LNCAP (cell line): ENCODE results near the gene SFSWAP.

ENCODE experiments used
- TF ChIP-seq, protein P1 (sequence below): fragments of 450-650 bp; IDR thresholded peaks from 2 replicates; pipeline ENCODE4 v1.5.1; 2017; ENCODE audit warnings: mild to moderate bottlenecking

The SFSWAP gene

DNA sequence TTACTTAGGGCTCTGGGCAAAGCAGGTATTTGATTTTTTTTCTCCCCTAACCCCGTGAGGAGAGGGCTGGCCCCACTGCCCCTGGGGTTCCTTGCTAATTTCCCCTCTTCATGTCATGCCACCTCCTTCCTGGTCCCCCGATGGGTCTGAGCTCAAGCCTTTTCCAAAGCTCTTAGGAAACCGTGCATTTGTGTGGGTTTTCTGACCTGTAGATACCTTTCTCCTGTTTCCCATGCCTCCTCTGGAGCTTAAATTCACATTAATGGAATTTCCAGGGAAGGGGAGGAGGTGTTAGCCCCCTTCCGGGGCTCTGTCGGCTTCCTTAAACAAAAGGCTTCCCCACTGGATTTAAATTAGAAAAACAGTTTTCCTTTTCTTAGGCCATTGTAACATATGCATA lies 12.6 kb downstream of the SFSWAP start:
- TF ChIP-seq, protein P1, sequence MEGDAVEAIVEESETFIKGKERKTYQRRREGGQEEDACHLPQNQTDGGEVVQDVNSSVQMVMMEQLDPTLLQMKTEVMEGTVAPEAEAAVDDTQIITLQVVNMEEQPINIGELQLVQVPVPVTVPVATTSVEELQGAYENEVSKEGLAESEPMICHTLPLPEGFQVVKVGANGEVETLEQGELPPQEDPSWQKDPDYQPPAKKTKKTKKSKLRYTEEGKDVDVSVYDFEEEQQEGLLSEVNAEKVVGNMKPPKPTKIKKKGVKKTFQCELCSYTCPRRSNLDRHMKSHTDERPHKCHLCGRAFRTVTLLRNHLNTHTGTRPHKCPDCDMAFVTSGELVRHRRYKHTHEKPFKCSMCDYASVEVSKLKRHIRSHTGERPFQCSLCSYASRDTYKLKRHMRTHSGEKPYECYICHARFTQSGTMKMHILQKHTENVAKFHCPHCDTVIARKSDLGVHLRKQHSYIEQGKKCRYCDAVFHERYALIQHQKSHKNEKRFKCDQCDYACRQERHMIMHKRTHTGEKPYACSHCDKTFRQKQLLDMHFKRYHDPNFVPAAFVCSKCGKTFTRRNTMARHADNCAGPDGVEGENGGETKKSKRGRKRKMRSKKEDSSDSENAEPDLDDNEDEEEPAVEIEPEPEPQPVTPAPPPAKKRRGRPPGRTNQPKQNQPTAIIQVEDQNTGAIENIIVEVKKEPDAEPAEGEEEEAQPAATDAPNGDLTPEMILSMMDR: no peak

DNA sequence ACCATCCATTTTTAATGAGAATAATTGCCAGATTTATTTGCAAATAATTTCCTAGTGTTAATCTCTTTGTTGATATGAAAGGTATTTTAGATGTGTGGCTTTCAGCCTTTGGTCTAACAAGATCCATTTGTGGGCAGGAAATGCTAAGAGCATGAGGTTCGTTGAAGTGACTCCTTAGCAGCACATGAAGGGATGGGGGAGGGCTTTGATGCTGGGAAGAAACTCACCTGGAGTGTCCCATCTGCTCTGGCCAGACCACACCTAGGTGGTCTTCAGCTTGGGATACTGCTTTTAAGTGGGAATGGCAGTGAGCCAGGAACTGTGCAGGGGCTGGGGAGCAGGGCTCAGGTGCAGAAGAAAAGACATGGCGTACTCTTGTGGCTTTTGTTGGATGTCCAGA lies 13.6 kb downstream of the SFSWAP start:
- TF ChIP-seq, protein P1: no peak

DNA sequence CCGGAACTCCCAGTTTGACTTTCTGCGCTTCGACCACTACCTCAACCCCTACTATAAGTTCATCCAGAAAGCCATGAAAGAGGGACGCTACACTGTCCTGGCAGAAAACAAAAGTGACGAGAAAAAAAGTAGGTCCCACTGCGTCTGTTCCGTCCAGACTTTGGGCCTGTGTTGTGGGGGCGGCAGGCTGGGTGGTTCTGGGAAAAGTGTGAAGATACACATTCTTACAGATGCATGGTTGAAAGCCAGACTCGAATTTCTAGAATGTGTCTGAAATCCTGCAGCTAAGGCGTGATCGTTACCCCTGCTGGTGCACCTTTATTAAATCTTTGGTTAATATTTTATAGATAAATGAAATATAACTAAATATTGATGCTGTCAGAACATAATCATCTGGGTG lies 14.6 kb downstream of the SFSWAP start:
- TF ChIP-seq, protein P1: no peak

DNA sequence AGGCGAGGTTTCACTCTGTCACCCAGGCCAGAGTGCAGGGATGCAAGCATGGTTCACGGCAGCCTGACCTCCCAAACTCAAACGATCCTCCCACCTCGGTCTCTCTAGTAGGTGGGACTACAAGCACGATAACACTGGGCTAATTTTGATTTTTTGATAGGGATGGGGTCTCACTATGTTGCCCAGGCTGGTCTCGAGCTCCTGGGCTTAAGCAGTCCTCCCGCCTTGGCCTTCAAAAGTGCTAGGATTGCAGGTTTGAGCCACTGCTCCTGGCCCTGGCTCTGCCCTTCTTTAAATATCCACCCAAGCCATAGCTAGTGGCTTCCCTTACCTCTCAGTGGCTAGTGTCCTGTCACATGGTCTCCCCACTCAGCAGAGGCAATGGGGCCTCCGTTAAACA lies 17.8 kb downstream of the SFSWAP start:
- TF ChIP-seq, protein P1: no peak

DNA sequence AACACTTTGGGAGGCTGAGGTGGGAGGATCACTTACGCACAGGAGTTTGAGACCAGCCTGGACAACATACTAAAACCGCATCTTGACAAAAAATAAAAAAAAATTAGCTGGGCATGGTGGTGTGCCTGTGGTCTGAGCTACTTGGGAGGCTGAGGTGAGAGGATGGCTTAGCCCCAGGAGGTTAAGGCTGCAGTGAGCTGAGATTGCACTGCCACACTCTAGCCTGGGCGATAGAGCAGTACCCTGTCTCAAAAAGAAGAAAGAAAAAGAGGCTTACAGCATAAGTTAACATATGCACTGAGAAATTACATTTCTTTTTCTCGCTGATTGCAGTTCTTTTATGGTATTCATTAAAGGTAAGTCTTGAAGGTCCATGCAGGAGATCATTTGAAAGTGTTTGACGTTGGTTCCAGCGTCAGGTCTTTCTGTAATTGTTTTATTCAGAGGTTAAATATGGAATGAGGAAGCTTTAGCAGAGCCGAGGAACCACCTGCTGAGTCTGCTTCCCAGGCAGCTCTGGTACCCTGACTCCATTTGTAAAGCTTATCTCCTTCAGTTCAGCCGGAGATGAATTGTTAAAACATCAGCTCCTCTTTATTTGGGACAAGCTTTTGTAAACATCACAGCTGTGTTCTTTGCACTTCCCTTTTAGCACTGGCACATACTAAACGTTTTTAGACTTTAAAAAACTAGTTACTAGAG lies 18.5 kb downstream of the SFSWAP start:
- TF ChIP-seq, protein P1: no peak

GRCh38 chr12:131732996-131733615 lies 22.2 kb downstream of the SFSWAP start:
- TF ChIP-seq, protein P1: no peak

GRCh38 chr12:131733874-131734273 lies 23.0 kb downstream of the SFSWAP start:
- TF ChIP-seq, protein P1: no peak
